K562 (cell line): ENCODE data around the gene TBC1D17. TPM values are rescaled to one million over a fixed set of nuclear protein-coding genes. Genes with fewer than 3 reads are reported as not detected.

Experiments used
- ERF ChIP-seq: fragments of 450-650 bp; formaldehyde crosslinking; IDR thresholded peaks from 2 replicates; pipeline ENCODE4 v1.4.0; 2020; ENCODE audit warnings: mild to moderate bottlenecking, mixed read lengths
- ESRRB ChIP-seq: fragments of 250-450 bp; sonication (Bioruptor Pico); IDR thresholded peaks from 2 replicates; pipeline ENCODE4 v1.5.0; 2020; ENCODE audit warnings: mild to moderate bottlenecking, moderate library complexity, borderline replicate concordance
- HLTF ChIP-seq: fragments of 450-650 bp; IDR thresholded peaks from 2 replicates; pipeline ENCODE4 v1.6.1; 2016
- LEF1 ChIP-seq: fragments of 450-650 bp; IDR thresholded peaks from 2 replicates; pipeline ENCODE4 v1.6.1; 2016; ENCODE audit warnings: mild to moderate bottlenecking
- PHF21A ChIP-seq: fragments of 450-650 bp; IDR thresholded peaks from 2 replicates; pipeline ENCODE4 v1.6.1; 2017; ENCODE audit warnings: low read depth, borderline replicate concordance
- RBM25 ChIP-seq: fragments of 200-400 bp; formaldehyde crosslinking; IDR thresholded peaks from 2 replicates; pipeline ENCODE4 v1.6.1; 2018; ENCODE audit warnings: low read length, low read depth, moderate library complexity; ENCODE audit not compliant: severe bottlenecking
- RNF2 ChIP-seq: sonication (generic); IDR thresholded peaks from 2 replicates; pipeline ENCODE4 v1.6.1; 2016
- SNRNP70 ChIP-seq: fragments of 200-400 bp; formaldehyde crosslinking; optimal IDR thresholded peaks from 2 replicates; pipeline ENCODE3; 2017; ENCODE audit warnings: low read depth, low read length
- TCF3 ChIP-seq: sonication (generic); formaldehyde crosslinking; IDR thresholded peaks from 2 replicates; pipeline ENCODE4 v1.4.0; 2020; ENCODE audit warnings: mild to moderate bottlenecking, missing genetic modification reagents
- TCF7 ChIP-seq: sonication (generic); IDR thresholded peaks from 2 replicates; pipeline ENCODE4 v1.6.1; 2016; ENCODE audit warnings: antibody characterized with exemption, borderline replicate concordance
- USF2 ChIP-seq: sonication (generic); formaldehyde crosslinking; IDR thresholded peaks from 2 replicates; pipeline ENCODE4 v1.5.0; 2020; ENCODE audit warnings: missing genetic modification reagents
- ZFP36 ChIP-seq: fragments of 150-350 bp; IDR thresholded peaks from 2 replicates; pipeline ENCODE4 v1.6.1; 2018; ENCODE audit warnings: low read length, low read depth; ENCODE audit not compliant: partially characterized antibody
- ZNF507 ChIP-seq: conservative IDR thresholded peaks from 2 replicates; pipeline ENCODE4 v1.6.1; 2017; ENCODE audit warnings: missing genetic modification characterization, missing compliant biosample characterization
- polyA plus RNA-seq, 8 experiments: library from polyadenylated mRNA; depleted of rRNA in 4 of 8; stranded (reverse) in 5 of 8; unstranded in 3 of 8; fragments of >200 nt; fragmentation: Nextera tagmentation in 2 of 8; fragmentation: Illumina TruSeq in 1 of 8; extraction: Ambion mirVana in 2 of 8; extraction: Trizol in 1 of 8; gene quantifications; 2 replicates each; pipeline versions ENCODE4 v1.2.1 to v1.2.3, GENCODE V29; 2011 to 2014; ENCODE audit warnings: inconsistent platforms in 1 of 8, missing spikeins in 1 of 8
- total RNA-seq, 7 experiments: library from RNA; depleted of rRNA in 6 of 7; stranded (reverse); fragments of >200 nt in 6 of 7; fragmentation: Illumina TruSeq in 2 of 7; extraction: Trizol in 2 of 7; gene quantifications; 2 replicates each; pipeline versions ENCODE4 v1.2.1 to v1.2.3, GENCODE V29; 2011 to 2021; ENCODE audit warnings: low replicate concordance in 1 of 7
- TF ChIP-seq, protein P1 (sequence below): IDR thresholded peaks from 2 replicates; pipeline ENCODE4 v1.6.1; 2011; ENCODE audit not compliant: insufficient read length; ENCODE audit errors: extremely low read depth
- TF ChIP-seq, protein P2 (sequence below): fragments of 250-450 bp; sonication (Bioruptor Pico); IDR thresholded peaks from 2 replicates; pipeline ENCODE4 v1.8.0; 2022; ENCODE audit warnings: inconsistent platforms, mild to moderate bottlenecking, moderate library complexity, borderline replicate concordance
- TF ChIP-seq, protein P3 (sequence below): fragments of 450-650 bp; IDR thresholded peaks from 2 replicates; pipeline ENCODE4 v1.6.1; 2014; ENCODE audit warnings: low read depth, mild to moderate bottlenecking, moderate library complexity, borderline replicate concordance
- TF ChIP-seq, protein P4 (sequence below), 2 experiments: IDR thresholded peaks; 2 replicates each; pipeline ENCODE4 v1.6.1; 2011; ENCODE audit warnings: borderline replicate concordance in 1 of 2, control low read depth in 1 of 2, low read depth in 1 of 2, low read length in 1 of 2, mild to moderate bottlenecking in 1 of 2, mixed read lengths in 1 of 2, moderate library complexity in 1 of 2; ENCODE audit not compliant: insufficient read depth in 1 of 2, insufficient read length in 1 of 2, poor library complexity in 1 of 2, severe bottlenecking in 1 of 2; ENCODE audit errors: extremely low read depth in 1 of 2

TBC1D17 gene
- total and polyA plus RNA-seq, 9 of the 15 experiments (the other 6 are each of a cell fraction or from before 2014, with no cell fraction given), result 0.42 to 16.0 (median 3.8) TPM

DNA sequence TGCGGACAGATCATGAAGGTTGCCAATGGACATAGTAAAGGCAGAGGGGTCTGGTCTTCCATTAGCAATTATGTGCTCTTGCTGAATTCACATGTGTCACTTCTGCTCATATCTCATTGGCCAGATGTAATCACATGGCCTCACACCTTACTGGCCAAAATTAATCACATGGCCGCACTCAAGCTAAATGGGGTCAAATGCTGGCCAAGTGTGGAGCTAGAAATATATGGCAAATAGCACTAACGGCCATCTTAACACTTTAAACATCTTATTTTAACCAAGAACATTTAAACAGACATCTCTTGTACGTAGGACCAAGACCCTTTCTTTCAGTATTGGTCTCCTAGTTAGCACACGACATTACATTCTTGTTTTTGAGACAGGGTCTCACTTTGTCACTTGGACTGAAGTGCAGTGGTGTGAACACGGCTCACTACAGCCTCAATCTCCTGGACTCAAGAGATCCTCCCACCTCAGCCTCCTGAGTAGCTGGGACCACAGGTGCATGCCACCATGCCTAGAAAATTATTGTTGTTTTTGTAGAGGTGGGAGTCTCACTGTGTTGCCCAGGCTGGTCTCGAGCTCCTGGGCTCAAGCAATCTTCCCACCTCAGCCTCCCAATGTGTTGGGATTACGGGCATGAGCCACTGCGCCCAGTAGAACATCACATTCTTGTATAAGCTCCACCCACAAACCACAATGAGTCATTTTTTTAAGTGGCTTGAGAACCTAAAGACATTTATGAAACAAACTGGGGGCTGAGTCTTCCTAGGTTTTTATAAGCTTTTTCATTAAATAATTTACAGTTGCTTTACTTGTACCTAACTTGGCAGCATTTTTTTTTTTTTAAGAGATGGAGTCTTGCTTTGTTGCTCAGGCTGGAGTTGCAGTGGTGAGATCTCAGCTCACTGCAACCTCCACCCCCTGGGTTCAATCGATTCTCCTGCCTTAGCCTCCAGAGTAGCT is 29.5 kb upstream of the TBC1D17 start (continued):
- TF ChIP-seq, protein P1, sequence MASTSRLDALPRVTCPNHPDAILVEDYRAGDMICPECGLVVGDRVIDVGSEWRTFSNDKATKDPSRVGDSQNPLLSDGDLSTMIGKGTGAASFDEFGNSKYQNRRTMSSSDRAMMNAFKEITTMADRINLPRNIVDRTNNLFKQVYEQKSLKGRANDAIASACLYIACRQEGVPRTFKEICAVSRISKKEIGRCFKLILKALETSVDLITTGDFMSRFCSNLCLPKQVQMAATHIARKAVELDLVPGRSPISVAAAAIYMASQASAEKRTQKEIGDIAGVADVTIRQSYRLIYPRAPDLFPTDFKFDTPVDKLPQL, result no peak
- no peak for TF ChIP-seq TCF3 (CRISPR knock-in tag)
- TF ChIP-seq LEF1, result peak; percentile 48; the same call in 1 of the 2 replicates
- no peak for TF ChIP-seq SNRNP70
- TF ChIP-seq ZFP36, result no peak
- no peak for TF ChIP-seq TCF7
- TF ChIP-seq, protein P2, sequence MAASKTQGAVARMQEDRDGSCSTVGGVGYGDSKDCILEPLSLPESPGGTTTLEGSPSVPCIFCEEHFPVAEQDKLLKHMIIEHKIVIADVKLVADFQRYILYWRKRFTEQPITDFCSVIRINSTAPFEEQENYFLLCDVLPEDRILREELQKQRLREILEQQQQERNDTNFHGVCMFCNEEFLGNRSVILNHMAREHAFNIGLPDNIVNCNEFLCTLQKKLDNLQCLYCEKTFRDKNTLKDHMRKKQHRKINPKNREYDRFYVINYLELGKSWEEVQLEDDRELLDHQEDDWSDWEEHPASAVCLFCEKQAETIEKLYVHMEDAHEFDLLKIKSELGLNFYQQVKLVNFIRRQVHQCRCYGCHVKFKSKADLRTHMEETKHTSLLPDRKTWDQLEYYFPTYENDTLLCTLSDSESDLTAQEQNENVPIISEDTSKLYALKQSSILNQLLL, result no peak
- TF ChIP-seq, protein P3, sequence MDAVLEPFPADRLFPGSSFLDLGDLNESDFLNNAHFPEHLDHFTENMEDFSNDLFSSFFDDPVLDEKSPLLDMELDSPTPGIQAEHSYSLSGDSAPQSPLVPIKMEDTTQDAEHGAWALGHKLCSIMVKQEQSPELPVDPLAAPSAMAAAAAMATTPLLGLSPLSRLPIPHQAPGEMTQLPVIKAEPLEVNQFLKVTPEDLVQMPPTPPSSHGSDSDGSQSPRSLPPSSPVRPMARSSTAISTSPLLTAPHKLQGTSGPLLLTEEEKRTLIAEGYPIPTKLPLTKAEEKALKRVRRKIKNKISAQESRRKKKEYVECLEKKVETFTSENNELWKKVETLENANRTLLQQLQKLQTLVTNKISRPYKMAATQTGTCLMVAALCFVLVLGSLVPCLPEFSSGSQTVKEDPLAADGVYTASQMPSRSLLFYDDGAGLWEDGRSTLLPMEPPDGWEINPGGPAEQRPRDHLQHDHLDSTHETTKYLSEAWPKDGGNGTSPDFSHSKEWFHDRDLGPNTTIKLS, result no peak
- TF ChIP-seq RNF2, result 0 out of 2 replicates have a peak, but pooled peaks have one; percentile 16
- TF ChIP-seq, protein P4, sequence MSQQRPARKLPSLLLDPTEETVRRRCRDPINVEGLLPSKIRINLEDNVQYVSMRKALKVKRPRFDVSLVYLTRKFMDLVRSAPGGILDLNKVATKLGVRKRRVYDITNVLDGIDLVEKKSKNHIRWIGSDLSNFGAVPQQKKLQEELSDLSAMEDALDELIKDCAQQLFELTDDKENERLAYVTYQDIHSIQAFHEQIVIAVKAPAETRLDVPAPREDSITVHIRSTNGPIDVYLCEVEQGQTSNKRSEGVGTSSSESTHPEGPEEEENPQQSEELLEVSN (IDR thresholded peaks at IDR 0.05; ENCODE audit: borderline replicate concordance in 1 of 2, extremely low read depth in 1 of 2, insufficient read depth in 1 of 2, insufficient read length in 1 of 2, low read depth in 1 of 2, low read length in 1 of 2, poor library complexity in 1 of 2, severe bottlenecking in 1 of 2), result peak; percentile 70 to 82
- no peak for TF ChIP-seq ESRRB (CRISPR knock-in tag)
- TF ChIP-seq RBM25, result no peak
- no peak for TF ChIP-seq HLTF
- TF ChIP-seq PHF21A, result no peak
- peak; percentile 92 for TF ChIP-seq USF2 (CRISPR knock-in tag)
- no peak for TF ChIP-seq ERF (CRISPR knock-in tag)
- no peak for TF ChIP-seq ZNF507 (tag)
